K562 (cell line): ENCODE measurements around the gene KYAT1. TPM values are rescaled to one million over a fixed set of nuclear protein-coding genes. Genes with fewer than 3 reads are reported as not detected.

Source experiments
- BRF2 ChIP-seq: IDR thresholded peaks from 3 replicates; pipeline ENCODE4 v1.6.1; 2011; ENCODE audit warnings: borderline replicate concordance, mild to moderate bottlenecking; ENCODE audit not compliant: insufficient read length, insufficient read depth
- CBFB ChIP-seq: sonication (generic); formaldehyde crosslinking; IDR thresholded peaks from 2 replicates; pipeline ENCODE4 v1.4.0; 2020; ENCODE audit warnings: mild to moderate bottlenecking, missing genetic modification reagents
- DNMT1 ChIP-seq: fragments of 450-650 bp; IDR thresholded peaks from 2 replicates; pipeline ENCODE4 v1.6.1; 2016; ENCODE audit warnings: antibody characterized with exemption, mild to moderate bottlenecking
- E2F3 ChIP-seq: fragments of 250-450 bp; sonication (Bioruptor Pico); IDR thresholded peaks from 2 replicates; pipeline ENCODE4 v1.4.0; 2020; ENCODE audit warnings: mild to moderate bottlenecking
- ELK3 ChIP-seq: fragments of 450-650 bp; formaldehyde crosslinking; IDR thresholded peaks from 2 replicates; pipeline ENCODE4 v1.4.0; 2020; ENCODE audit warnings: mild to moderate bottlenecking
- ESRRB ChIP-seq: fragments of 250-450 bp; sonication (Bioruptor Pico); IDR thresholded peaks from 2 replicates; pipeline ENCODE4 v1.5.0; 2020; ENCODE audit warnings: mild to moderate bottlenecking, moderate library complexity, borderline replicate concordance
- FOXO4 ChIP-seq: fragments of 450-650 bp; formaldehyde crosslinking; IDR thresholded peaks from 2 replicates; pipeline ENCODE4 v1.4.0; 2020; ENCODE audit warnings: mild to moderate bottlenecking, moderate library complexity
- HMGN3 ChIP-seq: IDR thresholded peaks from 2 replicates; pipeline ENCODE4 v1.6.1; 2011; ENCODE audit warnings: borderline replicate concordance, low read depth, mild to moderate bottlenecking, mixed read lengths, low read length; ENCODE audit not compliant: insufficient read length; ENCODE audit errors: extremely low read depth
- KAT7 ChIP-seq: sonication (generic); formaldehyde crosslinking; IDR thresholded peaks from 2 replicates; pipeline ENCODE4 v1.8.0; 2022; ENCODE audit warnings: missing genetic modification reagents, mild to moderate bottlenecking, borderline replicate concordance
- MTF1 ChIP-seq: fragments of 250-450 bp; sonication (Bioruptor Pico); IDR thresholded peaks from 2 replicates; pipeline ENCODE4 v1.9.0; 2021; ENCODE audit warnings: moderate library complexity, mild to moderate bottlenecking, inconsistent platforms, borderline replicate concordance
- NBN ChIP-seq: fragments of 450-650 bp; IDR thresholded peaks from 2 replicates; pipeline ENCODE4 v1.6.1; 2016; ENCODE audit warnings: low read depth, mild to moderate bottlenecking
- NFE2 ChIP-seq: IDR thresholded peaks from 2 replicates; pipeline ENCODE4 v1.6.1; 2014; ENCODE audit warnings: antibody characterized with exemption, low read depth
- TCF15 ChIP-seq: fragments of 250-450 bp; sonication (Bioruptor Pico); IDR thresholded peaks from 2 replicates; pipeline ENCODE4 v1.8.0; 2022; ENCODE audit warnings: moderate library complexity, mild to moderate bottlenecking, inconsistent platforms
- ZBTB7A ChIP-seq: IDR thresholded peaks from 2 replicates; pipeline ENCODE4 v1.6.1; 2011; ENCODE audit warnings: low read depth, mild to moderate bottlenecking, low read length, moderate library complexity, borderline replicate concordance; ENCODE audit not compliant: control insufficient read depth
- ZBTB8A ChIP-seq: fragments of 450-650 bp; IDR thresholded peaks from 2 replicates; pipeline ENCODE4 v1.6.1; 2018; ENCODE audit warnings: mild to moderate bottlenecking, moderate library complexity; ENCODE audit not compliant: partially characterized antibody
- ZNF431 ChIP-seq: sonication (generic); formaldehyde crosslinking; IDR thresholded peaks from 2 replicates; pipeline ENCODE4 v1.8.0; 2022; ENCODE audit warnings: mild to moderate bottlenecking, missing genetic modification reagents
- ZNF561 ChIP-seq: fragments of 450-650 bp; formaldehyde crosslinking; conservative IDR thresholded peaks from 2 replicates; pipeline ENCODE4 v1.4.0; 2020; ENCODE audit warnings: mild to moderate bottlenecking, moderate library complexity
- polyA plus RNA-seq, 8 experiments: library from polyadenylated mRNA; depleted of rRNA in 4 of 8; stranded (reverse) in 5 of 8; unstranded in 3 of 8; fragments of >200 nt; fragmentation: Nextera tagmentation in 2 of 8; fragmentation: Illumina TruSeq in 1 of 8; extraction: Ambion mirVana in 2 of 8; extraction: Trizol in 1 of 8; gene quantifications; 2 replicates each; pipeline versions ENCODE4 v1.2.1 to v1.2.3, GENCODE V29; 2011 to 2014; ENCODE audit warnings: inconsistent platforms in 1 of 8, missing spikeins in 1 of 8
- total RNA-seq, 7 experiments: library from RNA; depleted of rRNA in 6 of 7; stranded (reverse); fragments of >200 nt in 6 of 7; fragmentation: Illumina TruSeq in 2 of 7; extraction: Trizol in 2 of 7; gene quantifications; 2 replicates each; pipeline versions ENCODE4 v1.2.1 to v1.2.3, GENCODE V29; 2011 to 2021; ENCODE audit warnings: low replicate concordance in 1 of 7
- TF ChIP-seq, protein P1 (sequence below), 2 experiments: fragments of 450-650 bp; IDR thresholded peaks; 2 replicates each; pipeline ENCODE4 v1.6.1; 2016
- TF ChIP-seq, protein P2 (sequence below): fragments of 250-450 bp; sonication (Bioruptor Pico); IDR thresholded peaks from 2 replicates; pipeline ENCODE4 v1.8.0; 2021; ENCODE audit warnings: moderate library complexity, mild to moderate bottlenecking, inconsistent platforms
- TF ChIP-seq, protein P3 (sequence below): fragments of 250-450 bp; sonication (Bioruptor Pico); IDR thresholded peaks from 2 replicates; pipeline ENCODE4 v1.5.0; 2021

Gene KYAT1
- total and polyA plus RNA-seq, 9 of the 15 experiments (the other 6 are each of a cell fraction or from before 2014, with no cell fraction given): 6.4 to 16.8 (median 11.1) TPM

- TF ChIP-seq, protein P1, sequence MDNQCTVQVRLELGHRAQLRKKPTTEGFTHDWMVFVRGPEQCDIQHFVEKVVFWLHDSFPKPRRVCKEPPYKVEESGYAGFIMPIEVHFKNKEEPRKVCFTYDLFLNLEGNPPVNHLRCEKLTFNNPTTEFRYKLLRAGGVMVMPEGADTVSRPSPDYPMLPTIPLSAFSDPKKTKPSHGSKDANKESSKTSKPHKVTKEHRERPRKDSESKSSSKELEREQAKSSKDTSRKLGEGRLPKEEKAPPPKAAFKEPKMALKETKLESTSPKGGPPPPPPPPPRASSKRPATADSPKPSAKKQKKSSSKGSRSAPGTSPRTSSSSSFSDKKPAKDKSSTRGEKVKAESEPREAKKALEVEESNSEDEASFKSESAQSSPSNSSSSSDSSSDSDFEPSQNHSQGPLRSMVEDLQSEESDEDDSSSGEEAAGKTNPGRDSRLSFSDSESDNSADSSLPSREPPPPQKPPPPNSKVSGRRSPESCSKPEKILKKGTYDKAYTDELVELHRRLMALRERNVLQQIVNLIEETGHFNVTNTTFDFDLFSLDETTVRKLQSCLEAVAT (IDR thresholded peaks at IDR 0.05): no peak
- TF ChIP-seq ELK3 (no peak), HMGN3 (no peak), E2F3 (CRISPR knock-in tag) (no peak), ESRRB (CRISPR knock-in tag) (no peak), ZNF431 (CRISPR knock-in tag) (no peak), ZBTB7A (peak; percentile 47; the same call in 1 of the 2 replicates), CBFB (CRISPR knock-in tag) (no peak), TCF15 (CRISPR knock-in tag) (no peak), ZBTB8A (no peak), DNMT1 (no peak), NFE2 (no peak), KAT7 (CRISPR knock-in tag) (no peak; the same call in 1 of the 2 replicates), ZNF561 (CRISPR knock-in tag) (no peak), FOXO4 (CRISPR knock-in tag) (no peak), NBN (no peak), BRF2 (no peak), MTF1 (CRISPR knock-in tag) (no peak)
- TF ChIP-seq, protein P2, sequence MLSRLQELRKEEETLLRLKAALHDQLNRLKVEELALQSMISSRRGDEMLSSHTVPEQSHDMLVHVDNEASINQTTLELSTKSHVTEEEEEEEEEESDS (CRISPR knock-in tag): no peak
- TF ChIP-seq, protein P3, sequence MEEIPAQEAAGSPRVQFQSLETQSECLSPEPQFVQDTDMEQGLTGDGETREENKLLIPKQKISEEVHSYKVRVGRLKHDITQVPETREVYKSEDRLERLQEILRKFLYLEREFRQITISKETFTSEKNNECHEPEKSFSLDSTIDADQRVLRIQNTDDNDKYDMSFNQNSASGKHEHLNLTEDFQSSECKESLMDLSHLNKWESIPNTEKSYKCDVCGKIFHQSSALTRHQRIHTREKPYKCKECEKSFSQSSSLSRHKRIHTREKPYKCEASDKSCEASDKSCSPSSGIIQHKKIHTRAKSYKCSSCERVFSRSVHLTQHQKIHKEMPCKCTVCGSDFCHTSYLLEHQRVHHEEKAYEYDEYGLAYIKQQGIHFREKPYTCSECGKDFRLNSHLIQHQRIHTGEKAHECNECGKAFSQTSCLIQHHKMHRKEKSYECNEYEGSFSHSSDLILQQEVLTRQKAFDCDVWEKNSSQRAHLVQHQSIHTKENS (CRISPR knock-in tag): no peak
Observed at GRCh38 chr9:128818839-128819715, 62.7 kb downstream of the KYAT1 start (continued).
